Hematopoietic multipotent progenitor cell treated with erythropoietin and hydrocortisone succinate and interleukin-3 and kit ligand, for 8 days (in vitro differentiated cells): ENCODE measurements around the gene IKBIP.
"Not testable (repeated sequence)": the region's sequence is repeated elsewhere in the genome, so short reads cannot be mapped to it uniquely, and the experiment has no call there.

Source experiments
- DNase-seq: peaks from one replicate; pipeline ENCODE4 v3.0.0-alpha.2; 2015

IKBIP gene

DNA sequence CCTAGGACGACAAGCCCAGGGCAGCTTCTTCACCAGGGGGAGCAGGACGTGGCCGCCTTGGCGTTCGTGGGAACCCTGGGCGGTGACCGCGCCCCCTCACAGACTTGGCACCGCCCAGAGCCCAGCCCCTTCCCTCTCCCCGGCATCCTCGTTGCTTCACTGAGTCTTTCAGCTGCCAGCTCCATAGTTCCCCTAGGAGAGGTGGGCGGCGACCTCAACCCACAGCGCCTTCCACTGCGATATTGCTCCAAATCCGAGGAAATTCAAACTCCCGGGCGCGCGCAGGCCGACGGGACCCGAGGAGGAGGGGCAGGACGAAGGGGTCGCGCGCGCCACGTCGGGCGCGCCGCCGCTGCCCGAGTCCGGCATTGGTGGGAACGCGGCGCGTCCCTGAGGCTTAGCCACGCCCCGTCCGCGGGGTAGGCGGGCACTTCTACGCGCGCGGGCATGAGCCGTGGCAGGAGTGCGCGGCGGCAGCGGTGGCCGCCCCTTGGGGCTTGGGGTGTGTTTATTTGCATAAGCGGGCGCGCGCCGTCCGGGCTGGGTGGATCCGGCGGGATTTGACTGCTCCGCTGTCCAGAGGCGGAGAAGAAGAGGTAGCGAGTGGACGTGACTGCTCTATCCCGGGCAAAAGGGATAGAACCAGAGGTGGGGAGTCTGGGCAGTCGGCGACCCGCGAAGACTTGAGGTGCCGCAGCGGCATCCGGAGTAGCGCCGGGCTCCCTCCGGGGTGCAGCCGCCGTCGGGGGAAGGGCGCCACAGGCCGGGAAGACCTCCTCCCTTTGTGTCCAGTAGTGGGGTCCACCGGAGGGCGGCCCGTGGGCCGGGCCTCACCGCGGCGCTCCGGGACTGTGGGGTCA is at the start of gene IKBIP, which contains the start of gene APAF1:
IKBIP (minus strand) TSS at position 77 of the 860 bp plus-strand sequence. CDS start 87 bp downstream, outside the sequence.
APAF1 (plus strand) TSS at position 579 of the 860 bp plus-strand sequence. CDS start 3,070 bp downstream, outside the sequence.
- peak; percentile 95 for DNase-seq

GRCh38 chr12:98691351-98691750 is 46.8 kb upstream of the IKBIP start:
- DNase-seq, result no peak

GRCh38 chr12:98686603-98687002 is 42.0 kb upstream of the IKBIP start:
- DNase-seq, result no peak

DNA sequence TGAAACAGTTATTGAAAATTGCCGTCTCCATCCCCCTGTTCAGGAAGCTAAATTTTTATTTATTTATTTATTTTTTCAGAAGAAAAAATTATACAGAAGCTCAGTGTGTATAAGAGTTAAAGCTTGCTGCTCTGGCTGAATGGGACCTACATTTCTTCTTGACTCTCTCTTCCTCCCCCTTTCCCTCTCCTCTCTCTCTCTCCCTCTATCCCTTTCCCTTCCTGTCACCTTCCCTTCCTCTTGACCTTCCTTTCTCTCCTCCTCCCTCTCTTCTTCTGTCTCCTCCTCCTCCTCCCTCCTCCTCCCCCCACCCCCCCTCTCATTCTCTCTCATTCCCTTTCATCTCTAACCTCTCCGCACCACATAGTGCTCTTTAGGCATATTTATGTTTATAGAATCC is 39.6 kb upstream of the IKBIP start:
- DNase-seq, result no peak

GRCh38 chr12:98679611-98680005 is 35.0 kb upstream of the IKBIP start:
- DNase-seq, result no peak

DNA sequence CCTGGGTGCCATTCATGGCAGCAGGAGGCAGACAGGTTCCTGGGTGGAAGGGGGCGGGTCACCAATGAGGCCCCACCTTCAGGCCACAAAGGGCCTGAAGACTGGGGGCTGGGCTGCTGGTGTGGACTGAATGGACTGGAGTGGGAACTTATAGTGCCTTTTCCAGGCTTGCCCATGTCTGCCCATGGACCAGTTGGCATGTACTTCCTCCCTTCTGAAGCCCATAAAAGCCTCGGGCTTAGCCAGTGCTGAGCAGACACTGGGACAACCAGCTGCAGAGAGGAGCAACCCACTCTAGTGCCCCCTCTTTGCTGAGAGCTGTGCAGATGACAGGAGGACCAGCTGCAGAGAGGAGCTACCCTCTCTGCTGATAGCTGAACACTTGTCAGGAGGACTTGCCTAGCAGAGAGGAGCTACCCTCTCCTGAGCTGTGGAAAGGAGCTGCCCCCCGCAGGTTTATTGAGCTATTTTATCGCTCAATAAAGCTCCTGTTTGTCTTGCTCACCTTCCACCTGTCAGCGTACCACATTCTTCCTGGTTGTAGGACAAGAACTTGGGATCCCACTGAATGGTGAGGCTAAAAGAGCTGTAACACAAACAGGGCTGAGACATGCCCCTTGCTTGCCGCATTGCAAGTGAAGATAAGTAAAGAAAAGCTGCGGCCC is 34.5 kb upstream of the IKBIP start:
- DNase-seq, result no peak

DNA sequence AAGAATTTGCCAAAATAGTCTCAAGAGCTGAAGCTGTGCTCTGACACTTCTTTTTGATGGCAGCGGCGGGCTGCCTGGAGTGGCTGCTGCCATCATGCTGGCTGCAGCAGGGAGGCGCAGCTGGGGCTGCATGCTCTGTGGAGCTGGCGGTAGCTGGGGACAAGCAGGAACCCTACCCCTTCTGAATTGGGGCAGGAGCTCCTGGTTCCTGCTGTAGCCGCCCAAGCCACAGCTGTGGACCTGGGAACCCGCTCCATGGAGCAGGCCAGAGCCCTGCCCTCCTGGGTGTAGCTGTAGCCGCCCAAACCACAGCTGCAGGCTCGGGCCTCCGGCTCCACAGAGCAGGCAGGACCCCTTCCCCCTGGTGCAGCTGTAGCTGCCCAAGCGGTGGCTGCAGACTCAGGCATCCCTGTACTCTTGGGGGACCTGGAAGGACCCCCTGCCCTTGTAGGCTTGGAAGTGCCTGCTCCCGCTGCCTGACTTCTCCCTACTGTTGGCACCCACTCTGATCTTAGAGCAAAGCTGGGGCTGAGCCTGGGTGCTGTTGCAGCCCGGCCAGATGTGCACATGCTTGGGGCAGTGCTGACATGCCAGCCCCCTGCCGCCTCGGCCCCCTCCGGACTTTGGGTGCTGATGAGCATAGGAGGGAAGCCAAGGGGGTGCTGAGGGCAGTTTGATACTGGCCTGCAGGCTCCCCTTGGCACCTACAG is 33.8 kb upstream of the IKBIP start:
- no peak for DNase-seq

GRCh38 chr12:98674841-98675240 is 30.3 kb upstream of the IKBIP start:
- no peak for DNase-seq

DNA sequence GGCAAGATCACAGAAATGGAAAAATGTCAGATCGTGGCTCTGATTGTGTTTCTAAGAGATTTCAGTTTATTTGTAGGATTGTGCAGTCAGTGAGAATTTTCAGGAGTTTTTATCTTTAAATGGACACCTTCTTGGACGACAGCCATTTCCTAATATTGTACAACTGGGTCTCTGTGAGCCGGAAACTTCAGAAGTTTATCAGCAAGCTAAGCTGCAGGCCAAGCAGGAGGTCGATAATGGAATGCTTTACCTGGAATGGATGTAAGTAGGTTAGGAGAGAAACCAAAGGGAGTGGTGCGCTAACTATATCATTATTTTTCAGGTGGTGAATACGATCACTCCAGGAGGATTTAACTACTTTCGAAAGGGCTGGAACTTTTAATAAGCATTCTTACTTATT is 26.9 kb upstream of the IKBIP start:
- DNase-seq, result no peak

- DNase-seq, result no peak
Measured at GRCh38 chr12:98669751-98670150, 25.2 kb upstream of the IKBIP start.

GRCh38 chr12:98660521-98660920 is 15.9 kb upstream of the IKBIP start:
- no peak for DNase-seq

DNA sequence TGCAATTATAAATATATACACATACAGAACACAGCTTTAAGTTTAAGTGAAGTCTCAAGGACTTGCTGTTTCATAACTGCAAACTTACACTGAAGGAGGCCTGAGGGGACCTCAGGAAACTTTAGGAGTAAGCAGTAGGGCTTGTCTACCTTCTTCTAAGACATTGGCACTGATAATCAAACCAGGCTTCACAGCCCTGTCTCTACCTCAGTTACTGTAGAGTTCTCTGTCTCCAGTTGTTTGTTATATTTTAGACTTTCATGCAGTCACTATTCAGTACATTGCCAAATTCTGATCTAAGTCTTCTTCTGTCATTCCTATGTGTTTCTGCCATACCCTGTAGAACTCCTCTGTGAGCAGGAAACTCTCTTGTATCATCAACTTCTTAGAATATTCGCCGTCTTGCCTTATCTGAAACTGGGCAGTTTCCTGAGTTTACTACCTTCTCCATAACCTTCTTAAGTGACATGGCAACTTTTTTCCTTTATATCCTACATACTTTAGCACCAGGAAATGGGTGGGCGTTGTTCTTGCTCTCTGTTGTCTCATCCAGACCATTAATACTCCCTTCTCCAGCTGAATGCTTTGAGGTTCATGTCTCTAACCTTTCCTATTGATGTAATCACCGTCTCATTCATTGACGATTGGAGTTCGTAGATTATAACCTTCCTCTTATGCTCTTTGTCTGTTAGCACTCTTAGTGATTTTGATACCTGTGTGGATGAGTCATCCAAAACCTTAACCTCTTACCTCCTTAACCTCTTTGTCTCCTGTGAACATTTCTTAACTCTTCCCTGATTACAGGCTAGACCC is 11.9 kb upstream of the IKBIP start:
- peak; percentile 5 for DNase-seq

- DNase-seq, result peak; percentile 83
Measured at GRCh38 chr12:98653866-98654493, 9.4 kb upstream of the IKBIP start.

- no peak for DNase-seq
Measured at GRCh38 chr12:98651328-98651727, 6.7 kb upstream of the IKBIP start.

- peak; percentile 53 for DNase-seq
Measured at GRCh38 chr12:98646294-98647090, 1.9 kb upstream of the IKBIP start.

DNA sequence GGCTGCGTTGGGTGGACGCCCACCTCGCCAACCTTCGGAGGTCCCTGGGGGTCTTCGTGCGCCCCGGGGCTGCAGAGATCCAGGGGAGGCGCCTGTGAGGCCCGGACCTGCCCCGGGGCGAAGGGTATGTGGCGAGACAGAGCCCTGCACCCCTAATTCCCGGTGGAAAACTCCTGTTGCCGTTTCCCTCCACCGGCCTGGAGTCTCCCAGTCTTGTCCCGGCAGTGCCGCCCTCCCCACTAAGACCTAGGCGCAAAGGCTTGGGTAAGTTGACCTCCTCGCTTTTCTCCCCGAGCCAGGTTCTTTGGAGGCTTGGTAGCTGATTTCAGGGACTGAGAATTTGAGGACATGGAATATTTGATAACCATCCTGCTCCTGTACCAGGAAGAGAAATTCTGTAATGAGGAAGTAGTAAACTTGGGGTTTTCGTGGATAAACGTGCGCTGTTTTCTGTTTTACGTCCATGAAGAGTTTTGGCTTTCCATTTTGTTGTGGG is 1.0 kb upstream of the IKBIP start:
- DNase-seq, result peak; percentile 46

DNA sequence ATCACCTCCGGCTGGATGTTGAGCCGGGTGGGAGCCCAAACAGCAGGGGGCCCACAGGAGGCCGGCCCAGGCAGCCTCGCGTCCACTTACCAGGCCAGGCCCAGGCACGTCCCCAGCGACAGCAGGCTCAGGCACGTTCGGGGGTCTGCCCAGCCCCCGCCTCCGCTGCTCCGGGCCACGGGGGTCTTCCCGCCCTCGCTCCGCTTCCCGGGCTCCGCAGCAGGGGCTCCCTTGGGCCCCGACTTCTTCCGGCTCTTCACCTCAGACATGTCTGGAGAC is 216 bp downstream of the IKBIP start:
- DNase-seq, result no peak

- not testable (repeated sequence) for DNase-seq
Measured at GRCh38 chr12:98642801-98643200, 1.8 kb downstream of the IKBIP start.

GRCh38 chr12:98639491-98639890 is 5.1 kb downstream of the IKBIP start:
- no peak for DNase-seq

- no peak for DNase-seq
Measured at GRCh38 chr12:98638009-98638408, 6.6 kb downstream of the IKBIP start.

DNA sequence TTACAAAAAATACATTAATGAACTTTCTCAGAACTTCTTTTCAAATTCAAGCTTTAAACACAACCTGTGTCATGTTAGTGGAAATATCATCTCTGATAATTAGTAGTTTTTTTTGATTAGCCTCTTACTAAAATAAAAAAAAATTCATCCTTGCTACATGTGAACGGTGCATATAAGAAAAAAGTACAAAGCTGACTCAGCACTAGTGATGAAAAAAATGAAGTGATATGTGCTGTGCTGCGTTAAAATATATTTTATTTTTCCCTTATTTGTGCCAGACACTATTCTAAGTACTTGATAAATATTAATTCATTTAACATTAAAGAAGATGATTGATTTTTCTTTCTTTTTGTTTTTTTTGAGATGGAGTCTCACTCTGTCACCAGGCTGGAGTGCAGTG is 7.5 kb downstream of the IKBIP start:
- no peak for DNase-seq
